PC-9 (cell line): ENCODE data around the gene EME1. TPM values are rescaled to one million over a fixed set of nuclear protein-coding genes. Genes with fewer than 3 reads are reported as not detected.

Source experiments
- BruUV-seq: library from RNA; stranded (reverse); fragments of 400-500 nt; replicated peaks from 2 replicates; lab custom pipeline; 2021; lab: Mats Ljungman, UMichigan
- CTCF ChIA-PET: fragments of 300-600 bp; sonication (Branson Sonifier 250); formaldehyde crosslinking; loops from one replicate; lab custom pipeline; 2022; ENCODE audit warnings: antibody characterized with exemption; lab: Charles Lee
- POLR2A ChIA-PET: fragments of 300-600 bp; sonication (Branson Sonifier 250); formaldehyde crosslinking; loops from one replicate; lab custom pipeline; 2022; ENCODE audit warnings: antibody characterized with exemption; ENCODE audit not compliant: unreplicated experiment; lab: Charles Lee
- DNase-seq, 2 experiments: peaks; one replicate each; pipeline versions ENCODE4 v3.0.0 to v3.0.0-alpha.2; 2015 to 2022; ENCODE audit warnings: mixed read lengths in 1 of 2
- H2AFZ ChIP-seq: fragments of 200-600 bp; sonication (generic); 2 replicates; pipeline ENCODE4 v1.8.1; 2017; ENCODE audit warnings: antibody characterized with exemption
- H3F3A ChIP-seq: fragments of 200-600 bp; sonication (generic); 2 replicates; pipeline ENCODE4 v1.8.1; 2017; ENCODE audit warnings: antibody characterized with exemption, mild to moderate bottlenecking, low read depth; ENCODE audit not compliant: insufficient read depth
- H3K27ac ChIP-seq: fragments of 200-600 bp; sonication (generic); 2 replicates; pipeline ENCODE4 v1.6.1; 2016; ENCODE audit warnings: mixed run types
- H3K27me3 ChIP-seq: fragments of 200-600 bp; sonication (generic); 2 replicates; pipeline ENCODE4 v1.6.1; 2016; ENCODE audit warnings: low read depth, mixed run types; ENCODE audit not compliant: insufficient read depth
- H3K36me3 ChIP-seq: fragments of 200-600 bp; sonication (generic); 2 replicates; pipeline ENCODE4 v1.6.1; 2016; ENCODE audit warnings: low read depth, mixed run types
- H3K4me1 ChIP-seq: fragments of 200-600 bp; sonication (generic); replicated peaks from 2 replicates; pipeline ENCODE4 v1.6.1; 2016; ENCODE audit warnings: mixed run types; ENCODE audit not compliant: insufficient read depth
- H3K4me2 ChIP-seq: fragments of 200-600 bp; sonication (generic); 2 replicates; pipeline ENCODE4 v1.6.1; 2017; ENCODE audit warnings: mixed run types
- H3K4me3 ChIP-seq: fragments of 200-600 bp; sonication (generic); 2 replicates; pipeline ENCODE4 v1.6.1; 2016; ENCODE audit warnings: mixed run types
- H3K79me2 ChIP-seq: fragments of 200-600 bp; sonication (generic); 2 replicates; pipeline ENCODE4 v1.6.1; 2017; ENCODE audit warnings: low read depth, mixed run types
- H3K9me2 ChIP-seq: fragments of 200-600 bp; sonication (generic); 2 replicates; pipeline ENCODE4 v1.8.1; 2017; ENCODE audit warnings: mild to moderate bottlenecking; ENCODE audit not compliant: insufficient read depth
- H3K9me3 ChIP-seq: fragments of 200-600 bp; sonication (generic); 2 replicates; pipeline ENCODE4 v1.8.1; 2016; ENCODE audit warnings: low read depth; ENCODE audit not compliant: insufficient read depth
- H4K20me1 ChIP-seq: fragments of 200-600 bp; sonication (generic); 2 replicates; pipeline ENCODE4 v1.8.1; 2017; ENCODE audit not compliant: insufficient read depth
- CTCF ChIP-seq: fragments of 200-600 bp; sonication (generic); conservative IDR thresholded peaks from 2 replicates; pipeline ENCODE4 v1.6.1; 2017; ENCODE audit warnings: mixed run types, antibody characterized with exemption, mild to moderate bottlenecking, moderate library complexity
- EZH2 ChIP-seq: fragments of 200-600 bp; sonication (generic); IDR thresholded peaks from 2 replicates; pipeline ENCODE4 v1.8.0; 2017; ENCODE audit warnings: antibody characterized with exemption, low read depth
- intact Hi-C: fragments of 100-400 bp; cut with micrococcal nuclease; formaldehyde crosslinking; loops from one replicate; pipeline ENCODE4 v1.10.0; 2022; ENCODE audit not compliant: unreplicated experiment
- total RNA-seq: library from RNA; stranded (reverse); gene quantifications from 2 replicates; pipeline ENCODE4 v1.2.3, GENCODE V29; 2021

Gene EME1
- total RNA-seq, 1 experiment from 2014 or later: 21.0 TPM

- TF ChIP-seq CTCF (no peak), EZH2 (no peak)
- H3K4me1 ChIP-seq: 0 out of 2 replicates have a peak, but pooled peaks cover 8% of the 10 kb centered on the region
- H3K79me2 ChIP-seq: peaks cover 22% of the 10 kb centered on the region
- peaks cover 20% of the 10 kb centered on the region; the same call in 1 of the 2 replicates for H3F3A ChIP-seq
- DNase-seq: peak; percentile 35 to 51
- H3K9me3 ChIP-seq: no peaks in the 10 kb centered on the region
- POLR2A ChIA-PET: interaction anchor here (0.6 kb wide), 1 partner anchor 661 kb away, joined by 6 read pairs; no protein-coding TSS in a partner anchor
- peak overlapping the region; percentile 85 for H2AFZ ChIP-seq
- H3K36me3 ChIP-seq: no peaks in the 10 kb centered on the region
- intact Hi-C loops: no loop called here
- no peaks in the 10 kb centered on the region; the same call in none of the 2 replicates for H4K20me1 ChIP-seq
- CTCF ChIA-PET: interaction anchor here (0.5 to 1.0 kb wide), 4 partner anchors 16 to 638 kb away, joined by 3 to 8 read pairs (median 4); no protein-coding TSS in a partner anchor
- BruUV-seq: no TSS peak
- H3K4me2 ChIP-seq: peak overlapping the region; percentile 78
- H3K9me2 ChIP-seq: no peaks in the 10 kb centered on the region
- no peak overlapping the region for H3K27ac ChIP-seq
- peak overlapping the region; percentile 61 for H3K4me3 ChIP-seq
- H3K27me3 ChIP-seq: no peaks in the 10 kb centered on the region
Measured at GRCh38 chr17:50346313-50347116, 26.5 kb upstream of the EME1 start.

- no peaks in the 10 kb centered on the region for H3K36me3 ChIP-seq
- H3F3A ChIP-seq: peaks cover 20% of the 10 kb centered on the region; the same call in 1 of the 2 replicates
- POLR2A ChIA-PET: no interaction called here
- no peaks in the 10 kb centered on the region for H3K9me2 ChIP-seq
- intact Hi-C loops: no loop called here
- DNase-seq: no peak
- H3K27ac ChIP-seq: no peak overlapping the region
- TSS peak; percentile 50 for BruUV-seq
- H2AFZ ChIP-seq: no peak overlapping the region
- H3K9me3 ChIP-seq: no peaks in the 10 kb centered on the region
- CTCF ChIA-PET: interaction anchor here (0.5 kb wide), 1 partner anchor 467 kb away, joined by 3 read pairs; no protein-coding TSS in a partner anchor
- H3K4me2 ChIP-seq: peak overlapping the region; percentile 78
- no peaks in the 10 kb centered on the region for H3K27me3 ChIP-seq
- H4K20me1 ChIP-seq: peaks cover 3% of the 10 kb centered on the region
- TF ChIP-seq CTCF (no peak), EZH2 (no peak)
- H3K4me3 ChIP-seq: peak overlapping the region; percentile 61; the same call in 1 of the 2 replicates
- H3K4me1 ChIP-seq: 0 out of 2 replicates have a peak, but pooled peaks cover 8% of the 10 kb centered on the region
- peaks cover 22% of the 10 kb centered on the region for H3K79me2 ChIP-seq
Measured at GRCh38 chr17:50347117-50347893, 25.7 kb upstream of the EME1 start.

GRCh38 chr17:50347894-50348291, 25.1 kb upstream of the EME1 start:
- TF ChIP-seq CTCF: no peak
- no peak for TF ChIP-seq EZH2
- DNase-seq: no peak
- Histone ChIP-seq H3K79me2 (peaks cover 22% of the 10 kb centered on the region), H3K27ac (no peak overlapping the region), H3F3A (peaks cover 20% of the 10 kb centered on the region; the same call in 1 of the 2 replicates), H3K9me3 (no peaks in the 10 kb centered on the region), H3K4me3 (no peak overlapping the region), H2AFZ (no peak overlapping the region), H3K4me1 (0 out of 2 replicates have a peak, but pooled peaks cover 8% of the 10 kb centered on the region), H3K4me2 (0 out of 2 replicates have a peak overlapping the region, but pooled peaks have one; percentile 78), H3K9me2 (no peaks in the 10 kb centered on the region), H3K27me3 (no peaks in the 10 kb centered on the region), H4K20me1 (peaks cover 3% of the 10 kb centered on the region), H3K36me3 (no peaks in the 10 kb centered on the region)
- intact Hi-C loops: no loop called here
- BruUV-seq: no TSS peak
- POLR2A ChIA-PET: no interaction called here
- CTCF ChIA-PET: no interaction called here
